Activated CD4-positive, alpha-beta T cell treated with anti-CD3 and anti-CD28 coated beads, Interleukin-2, Interleukin-4, amounts not matched to agents 100 ng/mL and 50 ng/mL, durations not matched to agents 16 hours and 8 hours (primary cell): ENCODE measurements around the gene CRB2.

Experiments used
- DNase-seq: peaks from one replicate; pipeline ENCODE4 v3.0.0-alpha.2; 2020; ENCODE audit warnings: low spot score

The CRB2 gene

GRCh38 chr9:123402981-123403509 is 47.0 kb downstream of the CRB2 start:
- no peak for DNase-seq

GRCh38 chr9:123406016-123406415 is 50.0 kb downstream of the CRB2 start:
- no peak for DNase-seq

GRCh38 chr9:123406691-123407216 is 50.8 kb downstream of the CRB2 start:
- DNase-seq: no peak

- DNase-seq: no peak
Measured at GRCh38 chr9:123407217-123407851, 51.3 kb downstream of the CRB2 start.

GRCh38 chr9:123408313-123409262 is 52.6 kb downstream of the CRB2 start:
- no peak for DNase-seq

- DNase-seq: no peak
Measured at GRCh38 chr9:123410281-123410910, 54.4 kb downstream of the CRB2 start.

GRCh38 chr9:123411191-123411590 is 55.2 kb downstream of the CRB2 start:
- DNase-seq: no peak

GRCh38 chr9:123411636-123412035 is 55.6 kb downstream of the CRB2 start:
- no peak for DNase-seq

GRCh38 chr9:123412171-123412820 is 56.3 kb downstream of the CRB2 start:
- no peak for DNase-seq

GRCh38 chr9:123414204-123414603 is 58.2 kb downstream of the CRB2 start:
- no peak for DNase-seq

GRCh38 chr9:123414936-123415930 is 59.2 kb downstream of the CRB2 start:
- no peak for DNase-seq

- DNase-seq: no peak
Measured at GRCh38 chr9:123416176-123416575, 60.2 kb downstream of the CRB2 start.

- DNase-seq: no peak
Measured at GRCh38 chr9:123417289-123418051, 61.5 kb downstream of the CRB2 start.

GRCh38 chr9:123418052-123418430 is 62.0 kb downstream of the CRB2 start:
- no peak for DNase-seq

GRCh38 chr9:123418506-123418905 is 62.5 kb downstream of the CRB2 start:
- DNase-seq: no peak

- DNase-seq: no peak
Measured at GRCh38 chr9:123419091-123419490, 63.1 kb downstream of the CRB2 start.

GRCh38 chr9:123419721-123420591 is 64.0 kb downstream of the CRB2 start:
- DNase-seq: no peak

GRCh38 chr9:123420592-123421111 is 64.7 kb downstream of the CRB2 start:
- DNase-seq: no peak

- DNase-seq: no peak
Measured at GRCh38 chr9:123421186-123421585, 65.2 kb downstream of the CRB2 start.
